ENCODE results near the gene SPG11.

Gene SPG11

DNA sequence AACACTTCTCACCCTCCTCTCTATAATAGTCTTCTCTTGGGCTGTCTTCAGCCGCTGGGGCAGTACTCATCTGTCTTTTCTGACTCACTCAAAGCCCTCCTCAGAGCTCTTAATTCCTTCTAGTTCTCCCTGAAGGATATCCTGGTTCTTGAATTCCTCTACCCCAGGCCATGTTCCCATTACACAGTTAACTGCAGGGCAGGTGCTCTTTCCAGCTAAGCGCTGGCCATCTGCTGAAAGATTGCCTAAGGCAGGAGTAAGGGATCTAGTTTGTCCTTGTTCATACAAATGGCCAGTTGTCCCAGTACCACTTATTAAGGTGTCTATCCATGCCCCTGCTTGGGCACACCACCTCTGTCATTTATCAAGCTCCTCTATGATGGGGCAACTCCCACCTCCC lies 10.2 kb upstream of the SPG11 start:
- H2AFZ ChIP-seq (ENCODE audit: low read length) = no peak overlapping the region
- no peak overlapping the region for H3K4me2 ChIP-seq (ENCODE audit: low read depth, low read length)
- peaks cover 83% of the 10 kb centered on the region for H3K4me1 ChIP-seq (ENCODE audit: low read length)
- H3K4me3 ChIP-seq (ENCODE audit: low read length) = no peak overlapping the region
- no peaks in the 10 kb centered on the region for H3K9me2 ChIP-seq (replicated peaks; ENCODE audit: insufficient read depth, low read length)
- H3K36me3 ChIP-seq (replicated peaks; ENCODE audit: insufficient read depth, low read length) = no peaks in the 10 kb centered on the region
- no peaks in the 10 kb centered on the region for H4K20me1 ChIP-seq (ENCODE audit: insufficient read depth, low read length)
- no peaks in the 10 kb centered on the region for H3K9me3 ChIP-seq (replicated peaks; ENCODE audit: insufficient read depth, low read length)
- no peak overlapping the region for H3K27ac ChIP-seq (ENCODE audit: low read length)
- no peaks in the 10 kb centered on the region for H3K79me2 ChIP-seq (ENCODE audit: low read length)
- H3K27me3 ChIP-seq (replicated peaks; ENCODE audit: insufficient read depth, low read length) = no peaks in the 10 kb centered on the region
- DNase-seq = no peak
- peaks cover 15% of the 10 kb centered on the region for H3F3A ChIP-seq (ENCODE audit: insufficient read depth, low read length)
- no peak for TF ChIP-seq EZH2 (optimal IDR thresholded peaks at IDR 0.05; ENCODE audit: low read depth, low read length)
- TF ChIP-seq, protein P1, sequence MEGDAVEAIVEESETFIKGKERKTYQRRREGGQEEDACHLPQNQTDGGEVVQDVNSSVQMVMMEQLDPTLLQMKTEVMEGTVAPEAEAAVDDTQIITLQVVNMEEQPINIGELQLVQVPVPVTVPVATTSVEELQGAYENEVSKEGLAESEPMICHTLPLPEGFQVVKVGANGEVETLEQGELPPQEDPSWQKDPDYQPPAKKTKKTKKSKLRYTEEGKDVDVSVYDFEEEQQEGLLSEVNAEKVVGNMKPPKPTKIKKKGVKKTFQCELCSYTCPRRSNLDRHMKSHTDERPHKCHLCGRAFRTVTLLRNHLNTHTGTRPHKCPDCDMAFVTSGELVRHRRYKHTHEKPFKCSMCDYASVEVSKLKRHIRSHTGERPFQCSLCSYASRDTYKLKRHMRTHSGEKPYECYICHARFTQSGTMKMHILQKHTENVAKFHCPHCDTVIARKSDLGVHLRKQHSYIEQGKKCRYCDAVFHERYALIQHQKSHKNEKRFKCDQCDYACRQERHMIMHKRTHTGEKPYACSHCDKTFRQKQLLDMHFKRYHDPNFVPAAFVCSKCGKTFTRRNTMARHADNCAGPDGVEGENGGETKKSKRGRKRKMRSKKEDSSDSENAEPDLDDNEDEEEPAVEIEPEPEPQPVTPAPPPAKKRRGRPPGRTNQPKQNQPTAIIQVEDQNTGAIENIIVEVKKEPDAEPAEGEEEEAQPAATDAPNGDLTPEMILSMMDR (IDR thresholded peaks at IDR 0.05; ENCODE audit: low read length) = no peak
- no peak for TF ChIP-seq EZH2phosphoT487 (IDR thresholded peaks at IDR 0.05; ENCODE audit: low read length)
- no peak overlapping the region for H3K9ac ChIP-seq (ENCODE audit: low read length)

DNA sequence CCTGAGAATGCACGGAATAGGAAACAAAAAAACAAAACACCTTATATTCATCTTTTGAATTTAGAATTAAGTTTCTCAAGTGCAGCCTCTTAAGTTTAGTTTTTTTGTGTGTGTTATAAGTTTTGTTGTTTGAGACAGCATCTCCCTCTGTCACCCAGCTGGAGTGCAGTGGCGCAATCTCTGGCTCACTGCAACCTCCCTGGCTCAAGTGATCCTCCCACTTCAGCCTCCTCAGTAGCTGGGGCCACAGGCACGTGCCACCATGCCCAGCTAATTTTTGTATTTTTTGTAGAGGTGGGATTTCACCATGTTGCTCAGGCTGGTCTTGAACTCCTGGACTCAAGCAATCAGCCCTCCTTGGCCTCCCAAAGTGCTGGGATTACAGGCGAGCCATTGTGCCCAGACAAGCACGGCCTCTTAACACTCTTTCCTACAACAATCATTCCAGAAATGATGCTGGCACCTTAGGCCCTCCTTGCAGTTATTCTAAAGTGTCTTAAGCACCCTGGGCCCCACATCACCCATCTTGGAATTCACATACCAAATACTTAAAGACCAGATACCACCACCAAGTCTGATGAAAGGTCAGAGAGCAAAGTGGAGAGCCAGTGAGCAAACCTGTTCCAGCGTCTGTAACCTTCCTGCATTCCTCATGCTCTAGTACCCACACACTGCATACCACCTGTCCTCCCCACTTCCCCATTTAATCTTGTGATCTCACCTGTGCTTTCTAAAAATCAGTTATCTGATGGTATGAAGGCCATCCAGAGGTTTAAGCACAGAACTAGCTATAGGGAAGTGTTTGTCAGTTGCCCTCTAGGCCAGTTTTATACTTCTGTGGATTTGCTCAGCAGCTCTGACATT lies 6.9 kb upstream of the SPG11 start:
- H3K9me2 ChIP-seq (replicated peaks; ENCODE audit: insufficient read depth, low read length) = no peaks in the 10 kb centered on the region
- TF ChIP-seq EZH2phosphoT487 (IDR thresholded peaks at IDR 0.05; ENCODE audit: low read length) (no peak), EZH2 (optimal IDR thresholded peaks at IDR 0.05; ENCODE audit: low read depth, low read length) (no peak)
- TF ChIP-seq, protein P1 (IDR thresholded peaks at IDR 0.05; ENCODE audit: low read length) = no peak
- no peak for DNase-seq
- H2AFZ ChIP-seq (ENCODE audit: low read length) = no peak overlapping the region
- no peak overlapping the region for H3K9ac ChIP-seq (ENCODE audit: low read length)
- H3K27me3 ChIP-seq (replicated peaks; ENCODE audit: insufficient read depth, low read length) = no peaks in the 10 kb centered on the region
- peak overlapping the region; percentile 1; the same call in 1 of the 2 replicates for H3K4me2 ChIP-seq (ENCODE audit: low read depth, low read length)
- no peak overlapping the region for H3K4me3 ChIP-seq (ENCODE audit: low read length)
- no peaks in the 10 kb centered on the region for H3K9me3 ChIP-seq (replicated peaks; ENCODE audit: insufficient read depth, low read length)
- H3K79me2 ChIP-seq (ENCODE audit: low read length) = no peaks in the 10 kb centered on the region
- H3F3A ChIP-seq (ENCODE audit: insufficient read depth, low read length) = peaks cover 31% of the 10 kb centered on the region
- H3K4me1 ChIP-seq (ENCODE audit: low read length) = peaks cover 78% of the 10 kb centered on the region
- H4K20me1 ChIP-seq (ENCODE audit: insufficient read depth, low read length) = no peaks in the 10 kb centered on the region
- H3K27ac ChIP-seq (ENCODE audit: low read length) = peak overlapping the region; percentile 44; the same call in 1 of the 2 replicates
- H3K36me3 ChIP-seq (replicated peaks; ENCODE audit: insufficient read depth, low read length) = no peaks in the 10 kb centered on the region

DNA sequence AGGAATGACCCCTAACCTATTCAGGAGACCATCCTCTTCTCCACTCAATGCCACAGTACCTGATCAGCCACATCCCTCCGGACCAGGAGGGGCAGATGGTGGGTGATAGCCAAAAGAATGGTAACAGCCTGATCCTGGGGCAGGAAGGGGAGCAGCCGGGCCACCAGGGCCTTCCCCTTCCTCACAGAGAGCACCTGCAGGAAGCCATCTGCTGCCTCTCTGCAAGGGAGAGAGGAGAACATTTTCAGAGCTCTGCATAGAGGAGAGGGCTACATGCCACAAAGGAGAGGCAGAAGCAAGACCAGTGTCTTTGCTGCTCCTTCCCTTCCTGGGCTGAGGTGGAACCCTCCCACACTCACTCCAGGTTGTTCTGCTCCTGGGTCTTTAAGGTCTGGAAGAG lies 5.5 kb upstream of the SPG11 start:
- Histone ChIP-seq H3K79me2 (ENCODE audit: low read length) (no peaks in the 10 kb centered on the region), H3K9ac (ENCODE audit: low read length) (no peak overlapping the region), H3K4me3 (ENCODE audit: low read length) (no peak overlapping the region), H3K9me3 (replicated peaks; ENCODE audit: insufficient read depth, low read length) (no peaks in the 10 kb centered on the region), H3K27ac (ENCODE audit: low read length) (peak overlapping the region; percentile 11; the same call in 1 of the 2 replicates), H3K27me3 (replicated peaks; ENCODE audit: insufficient read depth, low read length) (no peaks in the 10 kb centered on the region), H2AFZ (ENCODE audit: low read length) (0 out of 2 replicates have a peak overlapping the region, but pooled peaks have one; percentile 12), H3K9me2 (replicated peaks; ENCODE audit: insufficient read depth, low read length) (no peaks in the 10 kb centered on the region), H3K36me3 (replicated peaks; ENCODE audit: insufficient read depth, low read length) (no peaks in the 10 kb centered on the region), H3K4me1 (ENCODE audit: low read length) (peaks cover 73% of the 10 kb centered on the region), H4K20me1 (ENCODE audit: insufficient read depth, low read length) (no peaks in the 10 kb centered on the region), H3K4me2 (ENCODE audit: low read depth, low read length) (peak overlapping the region; percentile 25; the same call in 1 of the 2 replicates), H3F3A (ENCODE audit: insufficient read depth, low read length) (peaks cover 32% of the 10 kb centered on the region)
- peak; percentile 48 for DNase-seq
- TF ChIP-seq EZH2phosphoT487 (IDR thresholded peaks at IDR 0.05; ENCODE audit: low read length) (no peak), EZH2 (optimal IDR thresholded peaks at IDR 0.05; ENCODE audit: low read depth, low read length) (no peak)
- TF ChIP-seq, protein P1 (IDR thresholded peaks at IDR 0.05; ENCODE audit: low read length) = no peak

Data from MM.1S (cell line).